Activated CD8-positive, alpha-beta memory T cell treated with anti-CD3 and anti-CD28 coated beads for 48 hours (primary cell): ENCODE measurements around the gene VSX1.

Source experiments
- DNase-seq, 3 experiments: peaks; one replicate each; pipeline ENCODE4 v3.0.0-alpha.2; 2020; ENCODE audit warnings: low read depth in 2 of 3, low spot score in 2 of 3

VSX1 gene

GRCh38 chr20:25081730-25082497 lies at the start of gene VSX1:
Gene VSX1 (minus strand): TSS chr20:25082141. CDS start chr20:25082096, 45 bp downstream.
- no peak for DNase-seq

GRCh38 chr20:25129908-25130307 lies 48.0 kb upstream of the VSX1 start:
- DNase-seq = no peak

- DNase-seq = no peak
Measured at GRCh38 chr20:25129428-25129827, 47.5 kb upstream of the VSX1 start.

- DNase-seq = no peak
Measured at GRCh38 chr20:25128649-25129048, 46.7 kb upstream of the VSX1 start.

GRCh38 chr20:25127761-25128537 lies 46.0 kb upstream of the VSX1 start:
- no peak for DNase-seq

GRCh38 chr20:25126204-25127029 lies 44.5 kb upstream of the VSX1 start:
- no peak for DNase-seq

GRCh38 chr20:25125636-25126035 lies 43.7 kb upstream of the VSX1 start:
- no peak for DNase-seq

- DNase-seq = no peak
Measured at GRCh38 chr20:25120920-25121319, 39.0 kb upstream of the VSX1 start.

GRCh38 chr20:25120457-25120856 lies 38.5 kb upstream of the VSX1 start:
- DNase-seq = no peak

GRCh38 chr20:25118529-25118928 lies 36.6 kb upstream of the VSX1 start:
- no peak for DNase-seq

- no peak for DNase-seq
Measured at GRCh38 chr20:25117990-25118389, 36.0 kb upstream of the VSX1 start.

GRCh38 chr20:25116739-25117458 lies 35.0 kb upstream of the VSX1 start:
- DNase-seq = no peak

GRCh38 chr20:25103526-25103925 lies 21.6 kb upstream of the VSX1 start:
- DNase-seq = no peak

- DNase-seq = no peak
Measured at GRCh38 chr20:25100914-25101313, 19.0 kb upstream of the VSX1 start.

- no peak for DNase-seq
Measured at GRCh38 chr20:25099601-25100140, 17.7 kb upstream of the VSX1 start.

- DNase-seq = no peak
Measured at GRCh38 chr20:25097498-25097897, 15.6 kb upstream of the VSX1 start.

GRCh38 chr20:25090492-25091429 lies 8.8 kb upstream of the VSX1 start:
- peak in 1 of 3 experiments; percentile 28 for DNase-seq

- DNase-seq = no peak
Measured at GRCh38 chr20:25089662-25090061, 7.7 kb upstream of the VSX1 start.

- no peak for DNase-seq
Measured at GRCh38 chr20:25089096-25089495, 7.2 kb upstream of the VSX1 start.

- DNase-seq = no peak
Measured at GRCh38 chr20:25088267-25088666, 6.3 kb upstream of the VSX1 start.
